Naive thymus-derived CD8-positive, alpha-beta T cell (primary cell): ENCODE data around the gene TUBA1B. TPM values are rescaled to one million over a fixed set of nuclear protein-coding genes. Genes with fewer than 3 reads are reported as not detected.

Experiments used
- ATAC-seq, 2 donors: fragments of 150-1000 bp; cut with Tn5 transposase in 1 of 2; sonication (Bioruptor Pico), chemical (Tn5 transposase) in 1 of 2; 1 replicate in 1 of 2; 2 replicates in 1 of 2; pipeline ENCODE4 v1.10.0; 2021; ENCODE audit warnings: mild to moderate bottlenecking in 2 of 2, moderate library complexity in 2 of 2
- POLR2A ChIA-PET: fragments of 350-600 bp; sonication (Branson Sonifier 250); formaldehyde crosslinking; loops from one replicate; lab custom pipeline; 2021; ENCODE audit warnings: antibody characterized with exemption; lab: Charles Lee
- DNase-seq, 10 donors: peaks; one replicate each; pipeline versions ENCODE4 v3.0.0 to v3.0.0-alpha.2; 2020 to 2022
- H3K27ac Mint-ChIP-seq, 10 donors: one replicate each; pipeline ENCODE4 v1.8.0; 2020 to 2022; ENCODE audit warnings: mild to moderate bottlenecking in 10 of 10, mixed read lengths in 10 of 10, moderate library complexity in 4 of 10, inconsistent platforms in 1 of 10
- H3K27me3 Mint-ChIP-seq, 5 donors: one replicate each; pipeline ENCODE4 v1.8.0; 2021 to 2022; ENCODE audit warnings: mixed read lengths in 5 of 5
- H3K36me3 Mint-ChIP-seq, 3 donors: one replicate each; pipeline ENCODE4 v1.8.0; 2020 to 2022; ENCODE audit warnings: mixed read lengths in 3 of 3, mild to moderate bottlenecking in 2 of 3, inconsistent platforms in 1 of 3
- H3K4me1 Mint-ChIP-seq, 4 donors: one replicate each; pipeline ENCODE4 v1.8.0; 2021 to 2022; ENCODE audit warnings: mixed read lengths in 4 of 4
- H3K4me3 Mint-ChIP-seq, 10 donors: one replicate each; pipeline ENCODE4 v1.8.0; 2020 to 2022; ENCODE audit warnings: mild to moderate bottlenecking in 10 of 10, mixed read lengths in 10 of 10, moderate library complexity in 6 of 10, inconsistent platforms in 1 of 10
- H3K9me3 Mint-ChIP-seq, 9 donors: one replicate each; pipeline ENCODE4 v1.8.0; 2020 to 2022; ENCODE audit warnings: mixed read lengths in 9 of 9, mild to moderate bottlenecking in 3 of 9, inconsistent platforms in 1 of 9, moderate library complexity in 1 of 9
- polyA plus RNA-seq, 3 donors: library from polyadenylated mRNA; unstranded; fragments of 300-500 nt; fragmentation: Illumina TruSeq; gene quantifications; one replicate each; pipeline ENCODE4 v1.2.3, GENCODE V29; 2021
- total RNA-seq, 8 experiments: library from RNA in 2 of 8; stranded (reverse) in 2 of 8; gene quantifications; one replicate each; pipeline ENCODE4 v1.2.3 and lab custom pipeline; 2021 to 2026

TUBA1B gene
- total and polyA plus RNA-seq, 5 experiments from 2014 or later: 157 to 339 (median 277) TPM

DNA sequence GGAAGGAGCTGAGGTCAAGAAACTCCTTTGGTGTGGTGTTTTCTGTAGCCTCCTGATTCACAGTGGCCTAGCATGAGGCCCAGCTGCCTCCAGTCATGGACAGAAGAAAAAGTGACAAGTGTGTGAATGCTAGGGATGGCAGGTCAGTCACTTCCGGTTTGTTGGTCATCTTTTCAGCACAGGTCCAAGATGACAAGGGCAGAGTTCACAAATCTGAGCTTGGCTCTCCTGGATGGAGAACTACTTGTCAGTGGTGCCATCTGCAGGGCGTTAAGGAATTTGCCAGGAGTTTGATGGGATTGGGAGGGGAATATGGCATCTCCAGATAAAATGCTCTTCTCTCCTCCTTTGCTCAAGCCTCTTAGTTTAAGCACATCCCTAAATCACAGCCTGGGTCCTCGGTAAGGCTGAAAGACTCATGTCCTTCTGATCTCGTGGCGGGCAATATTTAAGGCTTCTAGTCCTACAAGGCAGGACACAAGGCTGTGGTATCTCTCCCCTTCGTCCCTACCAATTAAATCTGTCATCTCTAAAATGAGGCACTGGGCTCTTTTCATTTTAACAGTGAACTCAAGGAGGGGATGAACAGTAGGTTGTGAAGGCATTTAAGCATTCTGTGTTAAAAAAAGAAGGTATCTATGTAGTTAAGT, 10.0 kb downstream of the TUBA1B start:
- POLR2A ChIA-PET: interaction anchor here (0.6 to 1.1 kb wide), 3 partner anchors 10 to 25 kb away, joined by 3 read pairs; partner anchors contain the start of genes LMBR1L and TUBA1B
- ATAC-seq: no peak

DNA sequence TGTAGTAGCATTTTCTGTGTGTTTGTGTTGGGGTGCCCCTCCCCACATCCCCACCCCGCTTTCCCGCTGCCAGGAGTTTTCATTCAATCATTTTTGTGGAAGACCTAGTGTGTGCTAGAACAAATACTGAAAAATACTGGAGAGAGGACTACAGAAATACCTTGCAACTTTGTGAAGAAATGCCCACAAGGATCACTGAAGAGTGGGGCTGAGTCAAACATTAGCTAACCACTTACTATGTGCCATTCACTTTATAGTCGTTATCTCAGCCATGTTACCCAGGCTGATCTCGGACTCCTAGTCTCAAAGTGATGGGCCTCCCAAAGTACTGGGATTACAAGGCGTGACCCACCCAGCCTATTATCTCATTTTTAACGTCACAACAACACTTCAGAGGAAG, 20.0 kb downstream of the TUBA1B start:
- DNase-seq: no peak
- H3K4me3 Mint-ChIP-seq: peak overlapping the region; percentile 89 to 99 (median 98)
- H3K4me1 Mint-ChIP-seq: peaks cover 21 to 47% (median 38%) of the 10 kb centered on the region in 4 donors

More for the DNA sequence above, 10.0 kb downstream of the TUBA1B start:
- H3K4me1 Mint-ChIP-seq: peaks cover 0 to 4% (median 1%) of the 10 kb centered on the region in 4 donors
- no peaks in the 10 kb centered on the region for H3K36me3 Mint-ChIP-seq
- no peak for DNase-seq
- no peaks in the 10 kb centered on the region for H3K27me3 Mint-ChIP-seq
- no peaks in the 10 kb centered on the region for H3K9me3 Mint-ChIP-seq
- H3K27ac Mint-ChIP-seq: no peak overlapping the region
- no peak overlapping the region for H3K4me3 Mint-ChIP-seq

DNA sequence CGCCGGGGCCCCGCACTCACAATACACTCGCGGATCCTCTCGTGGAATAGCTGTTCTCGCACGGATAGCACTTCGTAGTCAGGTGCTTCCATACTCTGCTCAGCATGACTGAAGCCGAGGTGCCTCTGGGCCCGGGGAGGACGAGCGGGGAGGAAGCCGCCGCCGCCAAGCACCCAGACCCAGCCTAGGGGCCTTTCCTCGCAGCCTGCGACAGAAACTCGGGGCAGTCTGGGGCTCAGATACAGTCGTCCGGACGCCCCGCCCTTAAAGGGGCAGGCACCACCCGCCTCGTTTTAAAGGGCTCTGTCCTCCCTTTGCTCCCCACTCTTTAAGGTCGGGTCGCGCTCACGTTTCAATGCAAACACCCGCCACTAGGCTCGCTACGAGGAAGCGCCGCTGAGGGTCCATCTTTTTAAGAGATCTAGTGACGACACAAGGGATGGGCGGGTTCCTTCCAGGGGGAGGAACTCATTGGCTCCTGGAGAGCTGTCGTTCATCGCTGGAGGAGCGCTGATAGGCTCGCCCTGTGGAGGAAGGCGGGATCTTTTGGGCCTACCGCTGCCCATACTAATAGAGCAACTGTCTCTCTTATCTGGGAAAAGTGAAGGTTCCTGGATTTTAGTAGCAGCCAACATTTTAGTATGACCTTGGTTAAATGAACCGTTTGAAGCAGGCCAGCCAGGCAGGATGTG, 20.6 kb downstream of the TUBA1B start, which contains the start of gene LMBR1L:
Gene LMBR1L (minus strand): TSS at position 384 of the 692 bp plus-strand sequence. CDS start 292 bp downstream, at position 92.
- Mint-ChIP-seq H3K27me3 (no peaks in the 10 kb centered on the region), H3K4me1 (peaks cover 26 to 48% (median 44%) of the 10 kb centered on the region in 4 donors), H3K36me3 (peaks cover 0 to 21% (median 3%) of the 10 kb centered on the region in 3 donors), H3K27ac (peak within 1 kb of the TSS; percentile 92 to 99 (median 98)), H3K4me3 (peak within 1 kb of the TSS; percentile 89 to 99 (median 98)), H3K9me3 (no peaks in the 10 kb centered on the region)
- POLR2A ChIA-PET: interaction anchor here (0.8 to 7.7 kb wide), 17 partner anchors 9 to 1370 kb away, joined by 3 to 152 read pairs (median 7); partner anchors contain the start of genes DDX23, KMT2D, RHEBL1 and TUBA1A
- DNase-seq (peak; percentile 85 to 99 (median 96)), ATAC-seq (peak; percentile 93 to 94)

More for the DNA sequence above, 20.0 kb downstream of the TUBA1B start:
- Mint-ChIP-seq H3K36me3 (peaks cover 0 to 15% (median 3%) of the 10 kb centered on the region in 3 donors), H3K27ac (peak overlapping the region; percentile 92 to 99 (median 98)), H3K9me3 (no peaks in the 10 kb centered on the region), H3K27me3 (no peaks in the 10 kb centered on the region)
- POLR2A ChIA-PET: interaction anchor here (0.7 to 7.7 kb wide), 13 partner anchors 8 to 1693 kb away, joined by 3 to 152 read pairs (median 8); partner anchors contain the start of genes KMT2D, RHEBL1, TUBA1A and TUBA1B
- no peak for ATAC-seq

DNA sequence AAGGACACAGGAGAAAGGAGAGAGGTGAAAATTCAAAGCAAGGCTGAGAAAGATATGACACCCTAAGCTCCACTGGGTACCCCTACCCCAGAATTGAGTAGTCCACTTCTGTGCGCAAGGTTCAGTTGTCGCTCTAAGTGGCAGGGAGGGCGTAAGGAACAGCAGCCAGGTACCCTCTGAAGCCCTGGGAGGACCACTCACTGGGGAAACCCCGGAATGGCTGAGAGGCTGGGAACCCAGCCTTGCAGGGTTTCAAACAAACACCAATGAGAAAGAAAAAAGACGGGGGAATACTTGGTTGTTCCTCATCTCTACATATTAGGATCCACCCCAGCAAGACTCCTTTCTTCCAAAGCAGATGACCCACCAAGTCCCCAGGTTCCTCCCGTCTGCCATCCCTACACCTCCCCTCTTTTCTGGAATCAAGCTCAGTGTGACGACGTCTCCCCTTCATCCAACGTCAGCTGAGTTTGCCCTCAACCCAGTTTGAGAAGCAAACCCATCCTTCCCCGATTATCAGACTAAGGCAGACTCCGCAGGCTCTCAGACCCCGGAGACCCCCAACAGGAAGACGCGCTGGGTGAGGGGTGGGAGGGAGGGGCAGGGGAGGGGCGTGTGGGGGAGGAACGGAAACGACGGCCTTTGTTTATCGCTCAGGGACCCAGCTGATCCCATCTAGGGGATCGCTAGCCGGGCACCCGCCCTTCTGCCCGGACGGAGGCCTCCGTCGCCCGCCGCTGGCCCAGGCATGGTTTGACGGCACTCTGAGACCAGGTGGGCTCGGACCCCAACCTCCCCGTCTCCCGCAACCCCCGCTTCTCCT, 21.3 kb downstream of the TUBA1B start:
- peak overlapping the region; percentile 89 to 99 (median 98) for H3K4me3 Mint-ChIP-seq
- peak overlapping the region; percentile 92 to 99 (median 98) for H3K27ac Mint-ChIP-seq
- H3K4me1 Mint-ChIP-seq: peaks cover 26 to 51% (median 47%) of the 10 kb centered on the region in 4 donors
- peaks cover 0 to 26% (median 3%) of the 10 kb centered on the region in 3 donors for H3K36me3 Mint-ChIP-seq
- POLR2A ChIA-PET: interaction anchor here (0.6 to 7.7 kb wide), 17 partner anchors 9 to 258 kb away, joined by 3 to 152 read pairs (median 7); partner anchors contain the start of genes DDX23, KMT2D, RHEBL1 and TUBA1A
- H3K9me3 Mint-ChIP-seq: no peaks in the 10 kb centered on the region
- DNase-seq (peak in 3 of 10 donors; percentile 26 to 41 (median 36)), ATAC-seq (no peak)
- no peaks in the 10 kb centered on the region for H3K27me3 Mint-ChIP-seq

DNA sequence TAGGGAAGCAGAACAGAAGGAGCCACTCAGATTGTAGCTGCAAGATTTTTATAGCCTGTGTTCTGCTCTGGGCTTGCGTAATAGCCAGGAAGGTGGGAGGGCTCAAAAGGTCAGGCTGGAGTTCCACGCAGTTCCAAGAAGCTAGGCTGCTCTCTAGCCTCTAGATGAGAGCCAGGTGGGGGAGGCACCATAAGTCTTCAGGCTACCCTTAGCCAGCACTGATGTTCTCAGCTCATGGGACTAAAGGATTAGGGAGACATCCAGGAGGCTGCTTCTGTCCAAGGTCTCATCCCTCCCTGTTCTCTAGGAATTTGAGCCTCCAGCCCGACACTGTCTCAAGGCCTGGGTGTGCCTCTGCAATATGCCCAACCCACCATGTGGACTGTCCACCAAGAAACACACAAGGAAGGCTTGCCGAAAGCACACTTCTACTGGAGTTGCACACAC, 22.2 kb downstream of the TUBA1B start:
- ATAC-seq: no peak
- peak overlapping the region; percentile 92 to 99 (median 98) for H3K27ac Mint-ChIP-seq
- POLR2A ChIA-PET: interaction anchor here (0.6 to 7.7 kb wide), 7 partner anchors 9 to 149 kb away, joined by 3 to 152 read pairs (median 11); partner anchors contain the start of genes TUBA1A and TUBA1B
- H3K36me3 Mint-ChIP-seq: peaks cover 3 to 34% (median 3%) of the 10 kb centered on the region in 3 donors
- H3K27me3 Mint-ChIP-seq: no peaks in the 10 kb centered on the region
- no peaks in the 10 kb centered on the region for H3K9me3 Mint-ChIP-seq
- DNase-seq: no peak
- peaks cover 26 to 58% (median 50%) of the 10 kb centered on the region in 4 donors for H3K4me1 Mint-ChIP-seq
- H3K4me3 Mint-ChIP-seq: peak overlapping the region; percentile 89 to 99 (median 98)

DNA sequence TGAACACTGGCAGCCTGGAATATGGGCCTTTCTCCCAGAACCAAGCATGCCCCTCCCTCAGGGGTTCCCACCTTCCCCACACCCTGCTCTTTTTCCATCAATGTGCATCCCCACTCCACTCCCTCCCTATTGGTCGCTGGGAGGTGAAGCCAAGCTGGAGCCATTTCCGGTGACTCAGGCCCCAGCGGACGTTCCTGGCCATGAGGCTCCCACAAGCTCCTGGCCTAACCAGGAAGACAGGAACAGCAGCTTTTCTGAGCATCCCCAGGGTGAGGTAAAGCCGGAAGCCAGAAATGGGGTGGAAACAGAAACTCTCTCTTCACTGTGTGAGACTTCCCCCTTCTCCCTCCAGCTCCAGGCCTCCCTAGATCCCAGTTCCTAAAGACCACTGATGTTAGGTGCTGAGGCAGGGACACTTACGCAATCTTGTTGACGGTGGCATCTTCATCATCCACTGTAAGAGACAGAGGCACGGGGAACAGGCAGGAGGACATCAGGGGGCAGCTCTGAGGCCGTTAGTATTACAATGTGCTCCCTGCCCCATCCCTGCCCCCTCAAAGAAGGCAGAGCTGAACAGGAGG, 25.6 kb downstream of the TUBA1B start:
- H3K27me3 Mint-ChIP-seq: no peaks in the 10 kb centered on the region
- ATAC-seq (no peak), DNase-seq (no peak)
- no peaks in the 10 kb centered on the region for H3K9me3 Mint-ChIP-seq
- no peak overlapping the region for H3K4me3 Mint-ChIP-seq
- peaks cover 26 to 50% (median 45%) of the 10 kb centered on the region in 4 donors for H3K4me1 Mint-ChIP-seq
- POLR2A ChIA-PET: interaction anchor here (0.5 to 3.3 kb wide), 5 partner anchors 12 to 83 kb away, joined by 3 to 21 read pairs (median 4); partner anchors contain the start of genes TUBA1A and TUBA1B
- H3K27ac Mint-ChIP-seq: peak overlapping the region in 1 of 10 donors; percentile 32
- H3K36me3 Mint-ChIP-seq: peaks cover 3 to 66% (median 7%) of the 10 kb centered on the region in 3 donors

DNA sequence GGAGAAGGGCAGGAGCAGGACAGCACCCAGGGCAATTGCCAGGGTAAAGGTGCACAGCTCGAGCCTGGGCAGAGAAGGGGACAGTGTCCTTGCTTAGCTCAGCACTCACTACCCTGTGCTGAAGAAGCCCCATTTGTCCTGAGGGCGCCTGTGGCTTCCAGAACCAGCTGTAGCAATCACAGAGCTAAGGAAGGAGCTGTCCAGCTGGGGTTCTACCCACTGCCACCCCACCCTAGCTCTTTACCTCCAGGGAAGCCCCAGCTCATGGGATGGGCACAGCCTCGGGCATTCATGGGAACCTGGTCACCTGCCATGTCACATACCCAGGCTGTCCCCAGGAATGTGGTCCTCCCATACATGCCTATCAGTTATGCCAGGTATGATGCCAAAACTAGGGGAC, 26.4 kb downstream of the TUBA1B start:
- no peaks in the 10 kb centered on the region for H3K27me3 Mint-ChIP-seq
- H3K4me3 Mint-ChIP-seq: no peak overlapping the region
- peaks cover 0 to 73% (median 11%) of the 10 kb centered on the region in 3 donors for H3K36me3 Mint-ChIP-seq
- peaks cover 21 to 47% (median 41%) of the 10 kb centered on the region in 4 donors for H3K4me1 Mint-ChIP-seq
- ATAC-seq (no peak), DNase-seq (no peak)
- POLR2A ChIA-PET: interaction anchor here (0.5 to 3.3 kb wide), 6 partner anchors 11 to 130 kb away, joined by 3 to 21 read pairs (median 4); partner anchors contain the start of genes TUBA1A and TUBA1B
- no peak overlapping the region for H3K27ac Mint-ChIP-seq
- no peaks in the 10 kb centered on the region for H3K9me3 Mint-ChIP-seq

DNA sequence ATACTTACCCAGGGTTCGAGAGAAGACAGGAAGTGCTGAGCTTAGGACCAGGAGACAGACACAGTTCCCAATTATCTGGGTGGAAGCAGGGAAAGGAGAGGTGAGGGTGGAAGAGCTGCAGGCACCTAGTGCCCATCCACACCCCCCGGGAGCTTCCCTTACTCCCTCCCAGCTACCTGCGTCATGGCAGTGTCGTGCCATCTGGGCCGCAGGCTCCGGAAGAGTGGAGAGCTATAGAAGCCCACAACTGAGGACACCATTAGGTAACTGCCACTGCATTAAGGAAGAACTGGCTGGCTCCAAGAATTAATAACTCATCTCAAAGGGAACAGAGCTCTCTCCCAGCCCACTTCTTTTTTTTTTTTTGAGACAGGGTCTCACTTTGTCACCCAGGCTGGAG, 30.8 kb downstream of the TUBA1B start:
- Mint-ChIP-seq H3K4me3 (no peak overlapping the region), H3K4me1 (peaks cover under 1 to 16% (median 6%) of the 10 kb centered on the region in 4 donors), H3K27ac (no peak overlapping the region), H3K27me3 (peaks cover 0 to 3% (median under 1%) of the 10 kb centered on the region in 5 donors), H3K9me3 (no peaks in the 10 kb centered on the region), H3K36me3 (peaks cover 0 to 87% (median 15%) of the 10 kb centered on the region in 3 donors)
- POLR2A ChIA-PET: interaction anchor here (1.5 to 4.4 kb wide), 3 partner anchors 10 to 31 kb away, joined by 3 to 28 read pairs (median 8); partner anchors contain the start of genes LMBR1L, RHEBL1 and TUBA1B
- ATAC-seq: no peak
- DNase-seq: no peak

DNA sequence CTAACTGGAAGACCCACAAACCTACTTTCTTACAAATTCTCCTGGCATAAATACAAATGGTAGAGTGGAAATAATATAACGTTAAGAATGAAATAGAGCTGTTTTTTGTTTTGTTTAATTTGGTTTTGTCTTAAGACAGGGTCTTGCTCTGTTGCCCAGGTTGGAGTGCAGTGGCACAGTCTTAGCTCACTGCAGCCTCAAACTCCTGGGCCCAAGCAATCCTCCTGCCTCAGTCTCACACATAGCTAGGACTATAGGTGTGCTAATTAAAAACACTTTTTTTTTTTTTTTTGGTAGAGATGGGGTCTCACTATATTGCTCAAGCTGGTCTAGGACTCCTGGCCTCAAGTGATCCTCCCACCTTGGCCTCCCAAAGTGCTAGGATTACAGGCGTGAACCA, 32.5 kb downstream of the TUBA1B start:
- DNase-seq: no peak
- no peak for ATAC-seq
- no peaks in the 10 kb centered on the region for H3K9me3 Mint-ChIP-seq
- peaks cover 0 to 78% (median 12%) of the 10 kb centered on the region in 3 donors for H3K36me3 Mint-ChIP-seq
- H3K27ac Mint-ChIP-seq: peak overlapping the region in 4 of 10 donors; percentile 2 to 67 (median 26)
- POLR2A ChIA-PET: interaction anchor here (0.6 to 4.4 kb wide), 11 partner anchors 9 to 895 kb away, joined by 3 to 28 read pairs (median 5); partner anchors contain the start of genes LMBR1L, TUBA1A and TUBA1B
- no peak overlapping the region for H3K4me3 Mint-ChIP-seq
- peaks cover 11 to 19% (median 14%) of the 10 kb centered on the region in 4 donors for H3K4me1 Mint-ChIP-seq
- H3K27me3 Mint-ChIP-seq: peaks cover 3 to 20% (median 12%) of the 10 kb centered on the region in 5 donors

DNA sequence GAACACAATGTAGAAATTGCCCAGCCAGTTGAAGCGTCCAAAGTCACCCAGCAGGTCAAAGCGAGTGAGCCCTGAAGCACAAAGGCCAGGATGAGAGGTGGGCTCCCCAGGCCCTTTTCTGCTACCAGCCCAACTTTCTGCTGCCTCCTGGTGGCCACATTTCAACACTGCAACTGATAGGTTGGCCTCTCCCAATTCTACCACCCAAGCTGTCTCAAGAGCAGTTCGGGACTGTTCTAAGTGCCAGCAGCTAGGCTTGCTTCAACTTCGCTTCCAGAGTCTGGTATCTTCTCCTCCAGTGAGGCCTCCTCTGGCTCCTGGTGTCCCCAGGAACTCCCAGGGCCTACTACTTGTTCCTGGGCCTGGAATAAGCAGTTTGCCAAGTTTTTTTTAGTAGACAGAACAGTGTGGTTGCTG, 33.2 kb downstream of the TUBA1B start:
- ATAC-seq: peak; percentile 55 to 60
- POLR2A ChIA-PET: interaction anchor here (0.5 to 4.4 kb wide), 9 partner anchors 8 to 137 kb away, joined by 3 to 28 read pairs (median 6); partner anchors contain the start of genes LMBR1L and TUBA1B
- H3K27me3 Mint-ChIP-seq: peaks cover 9 to 27% (median 18%) of the 10 kb centered on the region in 5 donors
- peak overlapping the region in 1 of 10 donors; percentile 32 for H3K27ac Mint-ChIP-seq
- H3K36me3 Mint-ChIP-seq: peaks cover 0 to 72% (median 12%) of the 10 kb centered on the region in 3 donors
- H3K9me3 Mint-ChIP-seq: no peaks in the 10 kb centered on the region
- peaks cover 14 to 23% (median 18%) of the 10 kb centered on the region in 4 donors for H3K4me1 Mint-ChIP-seq
- DNase-seq: peak; percentile 43 to 80 (median 62)
- no peak overlapping the region for H3K4me3 Mint-ChIP-seq
